Ramos (cell line): ENCODE results near the gene RHOV.

ENCODE experiments used
- in situ Hi-C: fragments of 300-500 bp; cut with MboI; formaldehyde crosslinking; loops from one replicate; pipeline ENCODE4 v1.14.3; 2022; ENCODE audit warnings: low sequenced_read_pairs; ENCODE audit not compliant: unreplicated experiment

The RHOV gene, protein sequence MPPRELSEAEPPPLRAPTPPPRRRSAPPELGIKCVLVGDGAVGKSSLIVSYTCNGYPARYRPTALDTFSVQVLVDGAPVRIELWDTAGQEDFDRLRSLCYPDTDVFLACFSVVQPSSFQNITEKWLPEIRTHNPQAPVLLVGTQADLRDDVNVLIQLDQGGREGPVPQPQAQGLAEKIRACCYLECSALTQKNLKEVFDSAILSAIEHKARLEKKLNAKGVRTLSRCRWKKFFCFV

DNA sequence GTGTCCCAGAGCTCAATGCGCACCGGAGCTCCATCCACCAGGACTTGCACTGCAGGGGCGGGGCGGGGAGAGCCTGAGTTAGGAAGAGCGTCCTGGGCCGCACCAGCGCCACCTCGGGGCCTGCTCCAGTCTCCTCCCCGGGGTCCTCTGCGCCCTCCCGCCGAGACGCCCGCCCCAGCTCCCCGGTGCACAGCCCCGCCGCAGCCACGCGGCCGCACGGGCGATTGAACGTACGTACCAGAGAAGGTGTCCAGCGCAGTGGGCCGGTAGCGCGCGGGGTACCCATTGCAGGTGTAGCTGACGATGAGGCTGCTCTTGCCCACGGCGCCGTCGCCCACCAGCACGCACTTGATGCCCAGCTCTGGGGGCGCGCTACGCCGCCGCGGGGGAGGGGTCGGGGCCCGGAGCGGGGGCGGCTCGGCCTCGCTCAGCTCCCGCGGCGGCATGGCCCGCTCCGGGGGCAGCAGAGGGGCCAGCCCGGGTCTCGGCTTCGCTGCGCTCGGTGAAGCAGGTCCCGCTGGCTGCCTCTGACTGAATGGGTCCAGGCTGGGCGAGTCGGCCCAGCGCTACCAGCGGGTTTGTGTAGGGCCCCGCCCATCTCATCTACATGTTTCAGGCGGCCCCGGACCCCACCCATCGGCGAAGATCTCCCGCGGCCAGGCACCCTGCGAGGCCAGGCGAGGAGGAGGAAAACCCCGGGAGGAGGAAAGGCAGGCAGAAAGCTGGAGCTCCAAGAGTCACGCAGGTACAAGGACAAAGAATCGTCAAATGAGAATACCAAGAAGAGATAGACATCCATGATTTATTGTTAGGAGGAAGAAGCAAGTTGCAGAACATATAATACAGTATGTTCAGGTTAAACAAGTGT is at the start of gene RHOV:
Gene RHOV (minus strand): TSS at position 541 of the 868 bp plus-strand sequence. CDS start 95 bp downstream, at position 446.
- in situ Hi-C loops, result no loop called here

- in situ Hi-C loops, result no loop called here
Measured at GRCh38 chr15:40923551-40923950, 49.5 kb upstream of the RHOV start.

- in situ Hi-C loops, result no loop called here
Measured at GRCh38 chr15:40922608-40923005, 48.6 kb upstream of the RHOV start.

- in situ Hi-C loops, result no loop called here
Measured at GRCh38 chr15:40921949-40922607, 48.0 kb upstream of the RHOV start.

GRCh38 chr15:40918799-40919392 is 44.9 kb upstream of the RHOV start:
- in situ Hi-C loops, result no loop called here

- in situ Hi-C loops, result no loop called here
Measured at GRCh38 chr15:40918146-40918798, 44.2 kb upstream of the RHOV start.

DNA sequence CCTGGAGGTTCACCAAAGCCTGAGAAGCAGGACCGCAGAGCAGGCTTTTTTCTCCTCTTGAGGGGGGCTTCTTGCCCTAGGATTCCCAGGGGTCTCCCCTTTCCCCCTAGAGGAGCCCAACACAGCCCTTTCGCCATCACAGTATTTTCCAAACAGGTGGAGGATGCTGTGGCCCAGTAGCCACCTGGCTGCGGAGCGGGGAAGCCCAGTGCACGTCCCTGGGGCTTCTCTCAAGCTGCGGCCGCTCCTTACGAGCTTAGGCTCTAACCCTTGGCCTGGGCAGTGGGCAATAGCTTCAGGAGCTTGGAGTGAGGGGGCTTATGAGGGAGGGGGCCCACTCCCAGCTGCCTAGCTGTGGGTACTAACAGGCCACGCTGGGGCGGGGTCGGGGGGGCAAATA is 43.6 kb upstream of the RHOV start:
- in situ Hi-C loops, result no loop called here

GRCh38 chr15:40915679-40916078 is 41.6 kb upstream of the RHOV start:
- in situ Hi-C loops, result no loop called here

DNA sequence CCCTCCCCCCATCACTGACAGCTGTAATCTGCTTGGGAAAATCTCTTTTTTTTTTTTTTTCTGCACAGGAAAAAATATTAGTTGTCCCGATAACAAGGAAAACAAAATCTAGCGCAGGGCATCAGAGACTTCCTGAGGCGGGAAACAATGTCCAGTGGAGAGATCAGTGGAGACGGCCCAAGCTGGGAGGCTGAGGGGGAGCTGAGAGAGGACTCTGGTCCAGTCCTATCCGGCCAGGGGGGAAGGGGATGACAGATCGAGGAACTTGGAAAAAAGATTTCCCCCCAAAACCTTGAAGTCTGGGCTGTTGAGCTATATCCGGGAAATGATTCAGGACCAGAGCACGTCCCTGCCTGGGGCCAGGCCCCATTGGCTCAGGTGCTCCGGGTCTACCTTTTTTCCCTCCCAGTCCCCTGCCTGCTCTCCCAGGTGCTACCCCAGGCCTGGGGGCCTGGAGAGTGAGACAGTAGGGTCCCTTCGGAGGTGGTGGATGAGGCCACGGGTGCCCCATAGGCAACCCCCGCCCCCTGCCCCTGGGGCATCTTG is 41.2 kb upstream of the RHOV start:
- in situ Hi-C loops, result no loop called here

DNA sequence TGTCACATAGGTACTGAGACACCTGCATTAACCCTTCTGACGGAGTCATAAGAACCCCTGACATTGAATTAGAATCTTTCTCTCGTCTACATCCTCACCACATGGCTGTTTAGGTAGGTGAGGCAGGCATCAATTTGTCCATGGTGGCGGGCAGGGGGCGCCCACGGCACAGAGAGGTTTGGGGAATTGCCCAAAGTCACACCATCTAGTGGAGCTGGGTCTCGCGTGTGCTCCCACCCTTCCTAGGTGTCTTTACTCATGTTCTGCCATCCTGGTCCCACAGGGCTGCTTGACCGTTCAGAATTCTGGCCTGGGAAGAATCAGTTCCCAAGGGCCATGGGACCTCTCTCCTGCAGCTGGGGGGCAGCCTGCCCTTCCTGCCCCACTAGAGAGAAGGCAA is 40.5 kb upstream of the RHOV start:
- in situ Hi-C loops, result no loop called here

DNA sequence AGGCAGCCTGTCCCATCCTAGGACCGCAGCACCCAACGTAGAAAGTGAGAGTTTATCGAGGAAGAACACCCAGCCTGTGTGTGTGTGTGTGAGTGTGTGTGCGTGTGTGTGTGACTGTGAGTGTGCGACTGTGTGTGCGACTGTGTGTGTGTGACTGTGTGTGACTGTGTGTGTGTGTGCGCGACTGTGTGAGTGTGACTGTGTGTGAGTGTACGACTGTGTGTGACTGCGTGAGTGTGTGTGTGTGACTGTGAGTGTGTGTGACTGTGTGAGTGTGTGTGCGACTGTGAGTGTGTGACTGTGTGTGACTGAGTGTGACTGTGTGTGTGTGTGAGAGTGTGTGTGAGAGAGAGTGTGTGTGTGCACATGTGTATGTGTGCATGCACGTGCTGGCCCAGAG is 40.0 kb upstream of the RHOV start:
- in situ Hi-C loops, result no loop called here

GRCh38 chr15:40912478-40912877 is 38.4 kb upstream of the RHOV start:
- in situ Hi-C loops, result no loop called here

- in situ Hi-C loops, result no loop called here
Measured at GRCh38 chr15:40911693-40912092, 37.7 kb upstream of the RHOV start.

DNA sequence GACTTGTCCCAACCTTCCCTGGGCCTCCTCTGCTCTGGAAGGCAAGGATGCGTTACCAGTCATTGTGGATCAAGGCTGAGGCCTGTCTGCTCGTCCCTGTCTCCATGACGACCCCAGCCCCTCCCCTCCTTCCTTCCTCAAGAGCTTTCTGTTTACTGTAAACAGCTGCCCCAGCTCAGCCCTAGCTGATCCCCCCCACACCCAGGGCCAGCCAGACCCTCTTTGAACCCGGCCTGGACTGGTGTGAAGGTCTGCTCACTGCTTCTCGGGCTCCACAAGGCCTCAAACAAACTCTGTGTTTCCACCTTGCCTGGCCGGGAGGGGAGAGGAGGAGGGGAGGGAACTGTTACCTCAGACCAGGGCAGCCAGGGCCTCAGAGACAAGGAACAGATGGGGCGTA is 37.1 kb upstream of the RHOV start:
- in situ Hi-C loops, result no loop called here

GRCh38 chr15:40909662-40910630 is 35.9 kb upstream of the RHOV start:
- in situ Hi-C loops, result no loop called here

DNA sequence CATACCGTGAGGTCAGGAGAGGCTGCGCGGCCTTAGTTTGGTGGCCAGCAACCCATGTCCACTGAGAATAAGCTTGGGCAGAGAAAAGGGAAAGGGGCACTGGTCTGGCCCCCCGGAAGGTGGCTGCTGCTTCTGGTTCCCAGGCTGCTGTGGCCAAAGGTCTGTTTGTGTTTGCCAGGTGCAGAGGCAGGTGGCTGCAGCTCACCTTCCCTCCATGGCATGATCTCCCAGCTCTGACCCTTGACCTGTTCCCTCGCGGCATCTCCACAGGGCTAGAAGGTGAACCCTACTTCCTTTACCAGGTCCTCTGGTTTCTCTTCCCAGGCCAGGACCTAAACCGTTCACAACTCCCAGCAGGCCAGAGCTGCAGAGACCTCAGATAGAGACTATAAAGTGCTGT is 34.1 kb upstream of the RHOV start:
- in situ Hi-C loops, result no loop called here

- in situ Hi-C loops, result no loop called here
Measured at GRCh38 chr15:40906991-40907802, 33.2 kb upstream of the RHOV start.
